ENCODE data around the gene LSP1. TPM values are rescaled to one million over a fixed set of nuclear protein-coding genes. Genes with fewer than 3 reads are reported as not detected.
A peak's percentile ranks its signal among the peaks of the same experiment; 100 is the strongest.
"Not testable (repeated sequence)": the region's sequence is repeated elsewhere in the genome, so short reads cannot be mapped to it uniquely, and the experiment has no call there.

Gene LSP1
- total RNA-seq, 1 donor from 2014 or later: 41.9 TPM

GRCh38 chr11:1812274-1812673, 40.6 kb upstream of the LSP1 start:
- Histone ChIP-seq H3K4me3 (no peak overlapping the region), H3K4me1 (no peaks in the 10 kb centered on the region), H3K9me3 (no peaks in the 10 kb centered on the region), H3K27me3 (no peaks in the 10 kb centered on the region), H3K27ac (no peak overlapping the region), H3K36me3 (no peaks in the 10 kb centered on the region)
- no peak for DNase-seq (ENCODE audit: low spot score in 2 of 2)
- TF ChIP-seq CTCF (IDR thresholded peaks at IDR 0.05): no peak
- intact Hi-C loops (cut with DNase I): no loop called here

- intact Hi-C loops (cut with DNase I): no loop called here
- Histone ChIP-seq H3K4me1 (no peaks in the 10 kb centered on the region), H3K27me3 (no peaks in the 10 kb centered on the region), H3K36me3 (no peaks in the 10 kb centered on the region), H3K9me3 (no peaks in the 10 kb centered on the region), H3K27ac (no peak overlapping the region), H3K4me3 (no peak overlapping the region)
- DNase-seq (ENCODE audit: low spot score in 2 of 2): no peak
- no peak for TF ChIP-seq CTCF (IDR thresholded peaks at IDR 0.05)
Measured at GRCh38 chr11:1812801-1813200, 40.1 kb upstream of the LSP1 start.

- H3K9me3 ChIP-seq; intact Hi-C loops (cut with DNase I); H3K36me3 ChIP-seq; DNase-seq (ENCODE audit: low spot score in 2 of 2); H3K4me1 ChIP-seq; H3K27me3 ChIP-seq; H3K4me3 ChIP-seq; H3K27ac ChIP-seq: not testable (repeated sequence)
Measured at GRCh38 chr11:1813356-1813755, 39.5 kb upstream of the LSP1 start.

- intact Hi-C loops (cut with DNase I): no loop called here
- no peak for TF ChIP-seq CTCF (IDR thresholded peaks at IDR 0.05)
- Histone ChIP-seq H3K27me3 (no peaks in the 10 kb centered on the region), H3K4me1 (no peaks in the 10 kb centered on the region), H3K4me3 (no peak overlapping the region), H3K36me3 (no peaks in the 10 kb centered on the region), H3K9me3 (no peaks in the 10 kb centered on the region), H3K27ac (no peak overlapping the region)
- DNase-seq (ENCODE audit: low spot score in 2 of 2): no peak
Measured at GRCh38 chr11:1814691-1815090, 38.2 kb upstream of the LSP1 start.

- Histone ChIP-seq H3K9me3 (no peaks in the 10 kb centered on the region), H3K27ac (peak overlapping the region in 1 of 2 donors; percentile 17), H3K36me3 (no peaks in the 10 kb centered on the region), H3K27me3 (no peaks in the 10 kb centered on the region), H3K4me3 (no peak overlapping the region), H3K4me1 (peaks cover 0 to 4% of the 10 kb centered on the region in 2 donors)
- no peak for TF ChIP-seq CTCF (IDR thresholded peaks at IDR 0.05)
- DNase-seq (ENCODE audit: low spot score in 2 of 2): no peak
- intact Hi-C loops (cut with DNase I): no loop called here
Measured at GRCh38 chr11:1815311-1815710, 37.6 kb upstream of the LSP1 start.

- Histone ChIP-seq H3K4me3 (no peak overlapping the region), H3K27ac (peak overlapping the region in 1 of 2 donors; percentile 17), H3K9me3 (no peaks in the 10 kb centered on the region), H3K36me3 (no peaks in the 10 kb centered on the region), H3K4me1 (peaks cover under 1 to 8% of the 10 kb centered on the region in 2 donors), H3K27me3 (no peaks in the 10 kb centered on the region)
- intact Hi-C loops (cut with DNase I): no loop called here
- DNase-seq (ENCODE audit: low spot score in 2 of 2): no peak
- no peak for TF ChIP-seq CTCF (IDR thresholded peaks at IDR 0.05)
Measured at GRCh38 chr11:1815751-1816150, 37.1 kb upstream of the LSP1 start.
